HepG2 (cell line): Measurements from ENCODE around the gene BHLHE41. TPM values are rescaled to one million over a fixed set of nuclear protein-coding genes. Genes with fewer than 3 reads are reported as not detected.

Source experiments
- CHD2 ChIP-seq: IDR thresholded peaks from 2 replicates; pipeline ENCODE4 v1.6.1; 2011; ENCODE audit warnings: low read depth, low read length, improper control_type of control experiment
- GABPB1 ChIP-seq: IDR thresholded peaks from 2 replicates; pipeline ENCODE4 v1.6.1; 2016; ENCODE audit warnings: mild to moderate bottlenecking, missing genetic modification reagents, moderate library complexity, missing compliant biosample characterization
- HNRNPK ChIP-seq: fragments of 200-400 bp; formaldehyde crosslinking; IDR thresholded peaks from 2 replicates; pipeline ENCODE4 v1.6.1; 2018; ENCODE audit warnings: low read length, low read depth, moderate library complexity, mild to moderate bottlenecking; ENCODE audit not compliant: poor library complexity, severe bottlenecking
- IKZF1 ChIP-seq: fragments of 450-650 bp; IDR thresholded peaks from 2 replicates; pipeline ENCODE4 v1.7.1; 2016
- MAFF ChIP-seq: IDR thresholded peaks from 2 replicates; pipeline ENCODE4 v1.6.1; 2011; ENCODE audit warnings: low read depth, low read length, improper control_type of control experiment
- MTF2 ChIP-seq: sonication (generic); formaldehyde crosslinking; IDR thresholded peaks from 2 replicates; pipeline ENCODE4 v1.5.0; 2020; ENCODE audit warnings: missing genetic modification reagents, borderline replicate concordance
- PRPF4 ChIP-seq: fragments of 200-400 bp; formaldehyde crosslinking; IDR thresholded peaks from 2 replicates; pipeline ENCODE4 v1.6.1; 2016; ENCODE audit warnings: low read length, low read depth; ENCODE audit not compliant: poor library complexity, severe bottlenecking
- SNRNP70 ChIP-seq: fragments of 200-400 bp; formaldehyde crosslinking; IDR thresholded peaks from 2 replicates; pipeline ENCODE4 v1.6.1; 2017; ENCODE audit warnings: mild to moderate bottlenecking, low read depth, low read length, moderate library complexity
- THAP11 ChIP-seq: IDR thresholded peaks from 2 replicates; pipeline ENCODE4 v1.6.1; 2016; ENCODE audit warnings: missing biosample characterization, missing genetic modification reagents
- YY1 ChIP-seq: IDR thresholded peaks from 2 replicates; pipeline ENCODE4 v1.6.1; 2011; ENCODE audit warnings: low read length, low read depth, moderate library complexity, mild to moderate bottlenecking; ENCODE audit not compliant: insufficient read depth, insufficient replicate concordance
- ZFP82 ChIP-seq: sonication (generic); formaldehyde crosslinking; IDR thresholded peaks from 2 replicates; pipeline ENCODE4 v1.5.1; 2020; ENCODE audit warnings: mild to moderate bottlenecking, missing genetic modification reagents, borderline replicate concordance
- ZIK1 ChIP-seq: sonication (generic); formaldehyde crosslinking; IDR thresholded peaks from 2 replicates; pipeline ENCODE4 v1.5.0; 2020; ENCODE audit warnings: mild to moderate bottlenecking, low read depth, missing genetic modification reagents, borderline replicate concordance
- ZMYM2 ChIP-seq: sonication (generic); formaldehyde crosslinking; IDR thresholded peaks from 2 replicates; pipeline ENCODE4 v1.8.0; 2022; ENCODE audit warnings: mild to moderate bottlenecking, missing genetic modification reagents
- ZNF121 ChIP-seq: sonication (generic); formaldehyde crosslinking; IDR thresholded peaks from 2 replicates; pipeline ENCODE4 v1.5.0; 2020; ENCODE audit warnings: mild to moderate bottlenecking, missing genetic modification reagents
- ZNF160 ChIP-seq: sonication (generic); formaldehyde crosslinking; IDR thresholded peaks from 2 replicates; pipeline ENCODE4 v1.8.0; 2022; ENCODE audit warnings: mild to moderate bottlenecking, inconsistent platforms, missing genetic modification reagents
- ZNF430 ChIP-seq: sonication (generic); formaldehyde crosslinking; IDR thresholded peaks from 2 replicates; pipeline ENCODE4 v1.9.0; 2021; ENCODE audit warnings: mild to moderate bottlenecking, missing genetic modification reagents
- ZNF496 ChIP-seq: sonication (generic); formaldehyde crosslinking; IDR thresholded peaks from 2 replicates; pipeline ENCODE4 v1.8.1; 2023; ENCODE audit warnings: mild to moderate bottlenecking, moderate library complexity, missing genetic modification reagents; ENCODE audit not compliant: insufficient replicate concordance
- ZNF768 ChIP-seq: sonication (generic); formaldehyde crosslinking; IDR thresholded peaks from 2 replicates; pipeline ENCODE4 v1.4.0; 2020; ENCODE audit warnings: missing genetic modification reagents
- ZNF775 ChIP-seq: sonication (generic); formaldehyde crosslinking; IDR thresholded peaks from 2 replicates; pipeline ENCODE4 v1.4.0; 2020; ENCODE audit warnings: missing genetic modification reagents, mild to moderate bottlenecking, moderate library complexity, borderline replicate concordance
- ZNF776 ChIP-seq: sonication (generic); formaldehyde crosslinking; IDR thresholded peaks from 2 replicates; pipeline ENCODE4 v1.4.0; 2020; ENCODE audit warnings: mild to moderate bottlenecking, missing genetic modification reagents
- polyA plus RNA-seq, 8 experiments: library from polyadenylated mRNA; depleted of rRNA in 3 of 8; stranded (reverse) in 7 of 8; unstranded in 1 of 8; fragments of >200 nt; fragmentation: Illumina TruSeq in 4 of 8; extraction: Trizol in 4 of 8; gene quantifications; 2 replicates each; pipeline versions ENCODE4 v1.2.1 to v1.2.3, GENCODE V29; 2011 to 2016; ENCODE audit warnings: low read depth in 4 of 8, missing spikeins in 1 of 8, mixed read lengths in 1 of 8; ENCODE audit not compliant: insufficient read depth in 1 of 8
- total RNA-seq, 5 experiments: library from RNA; depleted of rRNA; stranded (reverse); fragments of >200 nt; fragmentation: Illumina TruSeq; extraction: Trizol; gene quantifications; 2 replicates each; pipeline ENCODE4 v1.2.3, GENCODE V29; 2016; ENCODE audit warnings: low read depth in 1 of 5
- TF ChIP-seq, protein P1 (sequence below): sonication (generic); formaldehyde crosslinking; IDR thresholded peaks from 2 replicates; pipeline ENCODE4 v1.8.1; 2023; ENCODE audit warnings: mild to moderate bottlenecking, missing genetic modification reagents
- TF ChIP-seq, protein P2 (sequence below): IDR thresholded peaks from 2 replicates; pipeline ENCODE4 v1.6.1; 2016; ENCODE audit warnings: low read depth, borderline replicate concordance
- TF ChIP-seq, protein P3 (sequence below): IDR thresholded peaks from 2 replicates; pipeline ENCODE4 v1.6.1; 2018; ENCODE audit warnings: missing genetic modification reagents
- TF ChIP-seq, protein P4 (sequence below): sonication (generic); formaldehyde crosslinking; IDR thresholded peaks from 2 replicates; pipeline ENCODE4 v1.9.0; 2021; ENCODE audit warnings: missing genetic modification reagents, mild to moderate bottlenecking, borderline replicate concordance

Gene BHLHE41
- total and polyA plus RNA-seq, 2 of the 13 experiments (the other 11 are each of a cell fraction or from before 2014, with no cell fraction given), result 0.03 TPM; not detected in 1

DNA sequence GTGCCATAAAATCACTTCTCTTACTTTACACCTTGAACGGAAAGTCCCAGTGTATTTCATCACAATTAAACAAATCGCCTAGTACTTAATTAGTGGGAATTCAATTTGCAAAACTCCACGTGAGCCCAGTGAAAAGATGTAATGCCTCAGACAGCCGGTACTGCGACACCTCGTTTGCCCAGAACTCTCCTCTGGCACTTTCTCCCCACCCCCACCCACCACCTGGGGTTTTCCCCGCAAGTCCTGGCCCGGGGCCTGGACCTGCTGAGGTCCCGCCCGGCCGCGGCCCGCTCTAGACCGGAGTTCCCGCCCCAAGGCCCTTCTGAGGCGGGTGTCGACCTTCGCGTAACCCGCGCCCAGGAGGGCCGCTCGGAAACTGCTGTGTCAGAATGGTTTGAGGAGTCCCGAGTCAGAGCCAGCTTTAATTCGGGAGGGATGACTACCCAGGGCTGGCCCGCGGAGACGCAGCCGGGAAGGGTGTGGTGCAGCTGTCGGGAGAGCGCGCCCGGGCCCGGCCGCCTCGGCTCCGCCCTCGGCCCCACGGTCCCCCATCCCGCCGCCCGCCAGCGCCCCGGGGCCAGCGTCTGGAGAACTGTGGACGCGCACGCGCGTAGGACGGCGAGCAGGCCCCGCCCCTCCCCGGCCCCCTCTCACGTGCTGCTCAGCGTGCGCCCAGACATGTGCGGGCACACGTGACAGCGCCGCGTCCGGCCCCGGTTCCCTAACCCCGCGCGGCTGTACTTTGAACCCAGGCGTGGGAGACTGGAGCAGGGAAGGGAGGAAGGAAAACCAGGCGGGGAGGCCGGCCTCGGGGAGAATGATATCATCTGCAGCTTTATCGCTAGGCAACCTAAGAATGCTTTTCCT, 10.8 kb downstream of the BHLHE41 start (continued):
- TF ChIP-seq THAP11 (CRISPR knock-in tag), result peak; percentile 73
- peak; percentile 32 for TF ChIP-seq HNRNPK
- no peak for TF ChIP-seq IKZF1
- no peak for TF ChIP-seq PRPF4
- TF ChIP-seq, protein P1, sequence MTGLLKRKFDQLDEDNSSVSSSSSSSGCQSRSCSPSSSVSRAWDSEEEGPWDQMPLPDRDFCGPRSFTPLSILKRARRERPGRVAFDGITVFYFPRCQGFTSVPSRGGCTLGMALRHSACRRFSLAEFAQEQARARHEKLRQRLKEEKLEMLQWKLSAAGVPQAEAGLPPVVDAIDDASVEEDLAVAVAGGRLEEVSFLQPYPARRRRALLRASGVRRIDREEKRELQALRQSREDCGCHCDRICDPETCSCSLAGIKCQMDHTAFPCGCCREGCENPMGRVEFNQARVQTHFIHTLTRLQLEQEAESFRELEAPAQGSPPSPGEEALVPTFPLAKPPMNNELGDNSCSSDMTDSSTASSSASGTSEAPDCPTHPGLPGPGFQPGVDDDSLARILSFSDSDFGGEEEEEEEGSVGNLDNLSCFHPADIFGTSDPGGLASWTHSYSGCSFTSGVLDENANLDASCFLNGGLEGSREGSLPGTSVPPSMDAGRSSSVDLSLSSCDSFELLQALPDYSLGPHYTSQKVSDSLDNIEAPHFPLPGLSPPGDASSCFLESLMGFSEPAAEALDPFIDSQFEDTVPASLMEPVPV (CRISPR knock-in tag), result peak; percentile 78
- 0 out of 2 replicates have a peak, but pooled peaks have one; percentile 13 for TF ChIP-seq ZNF121 (CRISPR knock-in tag)
- TF ChIP-seq ZNF160 (CRISPR knock-in tag), result no peak
- peak; percentile 87; the same call in 1 of the 2 replicates for TF ChIP-seq ZIK1 (CRISPR knock-in tag)
- no peak; the same call in 1 of the 2 replicates for TF ChIP-seq ZNF768
- no peak for TF ChIP-seq SNRNP70
- peak; percentile 74; the same call in 1 of the 2 replicates for TF ChIP-seq ZNF776
- TF ChIP-seq ZNF430 (CRISPR knock-in tag), result peak; percentile 89
- TF ChIP-seq MTF2 (CRISPR knock-in tag), result peak; percentile 80; the same call in 1 of the 2 replicates
- TF ChIP-seq, protein P2, sequence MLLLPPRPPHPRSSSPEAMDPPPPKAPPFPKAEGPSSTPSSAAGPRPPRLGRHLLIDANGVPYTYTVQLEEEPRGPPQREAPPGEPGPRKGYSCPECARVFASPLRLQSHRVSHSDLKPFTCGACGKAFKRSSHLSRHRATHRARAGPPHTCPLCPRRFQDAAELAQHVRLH, result peak; percentile 32; the same call in 1 of the 2 replicates
- TF ChIP-seq, protein P3, sequence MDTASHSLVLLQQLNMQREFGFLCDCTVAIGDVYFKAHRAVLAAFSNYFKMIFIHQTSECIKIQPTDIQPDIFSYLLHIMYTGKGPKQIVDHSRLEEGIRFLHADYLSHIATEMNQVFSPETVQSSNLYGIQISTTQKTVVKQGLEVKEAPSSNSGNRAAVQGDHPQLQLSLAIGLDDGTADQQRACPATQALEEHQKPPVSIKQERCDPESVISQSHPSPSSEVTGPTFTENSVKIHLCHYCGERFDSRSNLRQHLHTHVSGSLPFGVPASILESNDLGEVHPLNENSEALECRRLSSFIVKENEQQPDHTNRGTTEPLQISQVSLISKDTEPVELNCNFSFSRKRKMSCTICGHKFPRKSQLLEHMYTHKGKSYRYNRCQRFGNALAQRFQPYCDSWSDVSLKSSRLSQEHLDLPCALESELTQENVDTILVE (CRISPR knock-in tag), result peak; percentile 85
- TF ChIP-seq ZMYM2 (CRISPR knock-in tag), result peak; percentile 69; the same call in 1 of the 2 replicates
- TF ChIP-seq CHD2, result peak; percentile 69; the same call in 1 of the 2 replicates
- peak; percentile 85 for TF ChIP-seq GABPB1
- peak; percentile 24 for TF ChIP-seq YY1
- TF ChIP-seq ZNF496 (CRISPR knock-in tag), result no peak
- no peak for TF ChIP-seq MAFF
- TF ChIP-seq ZFP82 (CRISPR knock-in tag), result peak; percentile 76; the same call in 1 of the 2 replicates
- TF ChIP-seq, protein P4, sequence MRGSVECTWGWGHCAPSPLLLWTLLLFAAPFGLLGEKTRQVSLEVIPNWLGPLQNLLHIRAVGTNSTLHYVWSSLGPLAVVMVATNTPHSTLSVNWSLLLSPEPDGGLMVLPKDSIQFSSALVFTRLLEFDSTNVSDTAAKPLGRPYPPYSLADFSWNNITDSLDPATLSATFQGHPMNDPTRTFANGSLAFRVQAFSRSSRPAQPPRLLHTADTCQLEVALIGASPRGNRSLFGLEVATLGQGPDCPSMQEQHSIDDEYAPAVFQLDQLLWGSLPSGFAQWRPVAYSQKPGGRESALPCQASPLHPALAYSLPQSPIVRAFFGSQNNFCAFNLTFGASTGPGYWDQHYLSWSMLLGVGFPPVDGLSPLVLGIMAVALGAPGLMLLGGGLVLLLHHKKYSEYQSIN (CRISPR knock-in tag), result no peak
- no peak for TF ChIP-seq ZNF775 (CRISPR knock-in tag)
